PC-9 (cell line): ENCODE data around the gene MSLN.

Experiments
- CTCF ChIP-seq: fragments of 200-600 bp; sonication (generic); conservative IDR thresholded peaks from 2 replicates; pipeline ENCODE4 v1.6.1; 2017; ENCODE audit warnings: mixed run types, antibody characterized with exemption, mild to moderate bottlenecking, moderate library complexity
- EZH2 ChIP-seq: fragments of 200-600 bp; sonication (generic); IDR thresholded peaks from 2 replicates; pipeline ENCODE4 v1.8.0; 2017; ENCODE audit warnings: antibody characterized with exemption, low read depth

GRCh38 chr16:794091-794822, 33.7 kb downstream of the MSLN start:
- TF ChIP-seq CTCF: no peak
- no peak for TF ChIP-seq EZH2
